Upper lobe of left lung (tissue), 6 donors: Measurements from ENCODE around the gene BEST2. TPM values are rescaled to one million over a fixed set of nuclear protein-coding genes. Genes with fewer than 3 reads are reported as not detected.

Experiments used
- ATAC-seq, 2 donors: fragments of 200-7000 bp; cut with Tn5 transposase; one replicate each; pipeline ENCODE4 v1.9.1; 2022; ENCODE audit warnings: mild to moderate bottlenecking in 2 of 2, moderate library complexity in 2 of 2; ENCODE audit not compliant: low FRiP score in 2 of 2
- DNase-seq, 2 donors: peaks; one replicate each; pipeline ENCODE4 v3.0.0-alpha.2; 2019 to 2020
- H3K27ac ChIP-seq, 4 donors: fragments of 200-600 bp; sonication (generic); one replicate each; pipeline ENCODE4 v1.5.1; 2016 to 2019
- H3K27me3 ChIP-seq, 4 donors: fragments of 200-600 bp; sonication (generic); one replicate each; pipeline ENCODE4 v1.5.1; 2017 to 2019
- H3K36me3 ChIP-seq, 4 donors: fragments of 200-600 bp; sonication (generic); one replicate each; pipeline ENCODE4 v1.5.1; 2016 to 2019
- H3K4me1 ChIP-seq, 4 donors: fragments of 200-600 bp; sonication (generic); one replicate each; pipeline ENCODE4 v1.5.1; 2018 to 2019
- H3K4me3 ChIP-seq, 4 donors: fragments of 200-600 bp; sonication (generic); one replicate each; pipeline ENCODE4 v1.5.1; 2017 to 2019; ENCODE audit warnings: mild to moderate bottlenecking in 2 of 4, moderate library complexity in 1 of 4
- H3K9me3 ChIP-seq, 4 donors: fragments of 200-600 bp; sonication (generic); one replicate each; pipeline ENCODE4 v1.5.1; 2018 to 2019
- CTCF ChIP-seq, 6 experiments: fragments of 450-650 bp in 4 of 6; fragments of 200-600 bp in 2 of 6; sonication (generic) in 2 of 6; IDR thresholded peaks; one replicate each; pipeline ENCODE4 v1.5.1; 2016 to 2019; ENCODE audit warnings: antibody characterized with exemption in 6 of 6
- EP300 ChIP-seq, 4 donors: sonication (generic); formaldehyde crosslinking; IDR thresholded peaks; one replicate each; pipeline ENCODE4 v1.5.1; 2017; ENCODE audit warnings: antibody characterized with exemption in 4 of 4, control low read depth in 2 of 4
- POLR2A ChIP-seq, 4 donors: fragments of 450-650 bp; IDR thresholded peaks; one replicate each; pipeline ENCODE4 v1.5.1; 2016 to 2017; ENCODE audit warnings: antibody characterized with exemption in 4 of 4, mild to moderate bottlenecking in 2 of 4
- POLR2AphosphoS5 ChIP-seq, 2 donors: sonication (generic); formaldehyde crosslinking; IDR thresholded peaks; one replicate each; pipeline ENCODE4 v1.5.1; 2017; ENCODE audit warnings: antibody characterized with exemption in 2 of 2
- WGBS, 2 donors: methylation state at CpG; one replicate each; pipeline ENCODE4 v1.1.5; 2017 to 2018; 5-methylcytosine and 5-hydroxymethylcytosine counted together
- total RNA-seq, 6 donors: library from RNA; depleted of rRNA in 4 of 6; stranded (reverse); fragments of >200 nt in 4 of 6; gene quantifications; one replicate each; pipeline versions ENCODE4 v1.1.0 to v1.2.1, GENCODE V29; 2016 to 2021
- donor health status: DM: no; HTN: no; CAD: no; lungs with moderate emphysema.
- donor health status: DM: no; HTN: yes; CAD: no; lungs with severe emphysema.

Gene BEST2
- total RNA-seq, 6 donors from 2014 or later: 0.11 TPM; not detected in 5

- Histone ChIP-seq H3K4me3 (peak overlapping the region; percentile 84 to 96 (median 94)), H3K9me3 (no peaks in the 10 kb centered on the region), H3K36me3 (peaks cover 0 to 11% (median 0%) of the 10 kb centered on the region in 4 donors), H3K27ac (peak overlapping the region; percentile 96 to 100 (median 98)), H3K4me1 (peaks cover 39 to 52% (median 43%) of the 10 kb centered on the region in 4 donors), H3K27me3 (no peaks in the 10 kb centered on the region)
- TF ChIP-seq POLR2AphosphoS5 (IDR thresholded peaks at IDR 0.05) (no peak), POLR2A (IDR thresholded peaks at IDR 0.05) (no peak), EP300 (IDR thresholded peaks at IDR 0.05) (no peak), CTCF (IDR thresholded peaks at IDR 0.05) (no peak)
- ATAC-seq (no peak), DNase-seq (peak in 1 of 2 donors; percentile 89)
- WGBS, 2 donors: 0 to 1% methylated on average over 22 of the region's 22 CpGs
Measured at GRCh38 chr19:12792853-12793289, 41.3 kb downstream of the BEST2 start.

- DNase-seq: peak; percentile 91 to 98
- 0% methylated on average over 28 to 38 of the region's 81 CpGs for WGBS, 2 donors
- peaks cover 0 to 12% (median 0%) of the 10 kb centered on the region in 4 donors for H3K36me3 ChIP-seq
Measured at GRCh38 chr19:12793290-12794195, 42.0 kb downstream of the BEST2 start.

GRCh38 chr19:12794196-12794941 is 42.8 kb downstream of the BEST2 start:
- no peak for TF ChIP-seq EP300 (IDR thresholded peaks at IDR 0.05)

More at GRCh38 chr19:12793290-12794195, 42.0 kb downstream of the BEST2 start:
- Histone ChIP-seq H3K9me3 (no peaks in the 10 kb centered on the region), H3K27ac (peak overlapping the region; percentile 96 to 100 (median 98)), H3K4me1 (peaks cover 32 to 46% (median 36%) of the 10 kb centered on the region in 4 donors), H3K27me3 (no peaks in the 10 kb centered on the region), H3K4me3 (peak overlapping the region; percentile 84 to 96 (median 94))
- ATAC-seq: peak; percentile 40 to 45
- TF ChIP-seq POLR2A (IDR thresholded peaks at IDR 0.05) (peak; percentile 6 to 92 (median 70)), POLR2AphosphoS5 (IDR thresholded peaks at IDR 0.05) (peak; percentile 94 to 99), CTCF (IDR thresholded peaks at IDR 0.05) (no peak), EP300 (IDR thresholded peaks at IDR 0.05) (peak; percentile 82 to 99 (median 98))

GRCh38 chr19:12794971-12795381 is 43.4 kb downstream of the BEST2 start:
- 89 to 97% methylated on average over 6 to 9 of the region's 9 CpGs for WGBS, 2 donors
- H3K36me3 ChIP-seq: peaks cover 0 to 27% (median 10%) of the 10 kb centered on the region in 4 donors
- H3K27me3 ChIP-seq: no peaks in the 10 kb centered on the region
- DNase-seq (no peak), ATAC-seq (no peak)
- peak overlapping the region in 1 of 4 donors; percentile 96 for H3K4me3 ChIP-seq
- peak overlapping the region; percentile 96 to 100 (median 98) for H3K27ac ChIP-seq
- no peaks in the 10 kb centered on the region for H3K9me3 ChIP-seq
- H3K4me1 ChIP-seq: peaks cover 25 to 37% (median 29%) of the 10 kb centered on the region in 4 donors
- TF ChIP-seq EP300 (IDR thresholded peaks at IDR 0.05) (no peak), POLR2AphosphoS5 (IDR thresholded peaks at IDR 0.05) (no peak), POLR2A (IDR thresholded peaks at IDR 0.05) (no peak), CTCF (IDR thresholded peaks at IDR 0.05) (no peak)

More at GRCh38 chr19:12794196-12794941, 42.8 kb downstream of the BEST2 start:
- 72 to 75% methylated on average over 7 of the region's 7 CpGs for WGBS, 2 donors
- Histone ChIP-seq H3K4me1 (peaks cover 25 to 37% (median 28%) of the 10 kb centered on the region in 4 donors), H3K9me3 (no peaks in the 10 kb centered on the region), H3K27me3 (no peaks in the 10 kb centered on the region), H3K4me3 (peak overlapping the region in 3 of 4 donors; percentile 84 to 96 (median 93)), H3K36me3 (peaks cover 0 to 21% (median 6%) of the 10 kb centered on the region in 4 donors), H3K27ac (peak overlapping the region; percentile 96 to 100 (median 98))
- DNase-seq: peak in 1 of 2 donors; percentile 31
- ATAC-seq: no peak
